ENCODE measurements around the gene TTLL12.

- TF ChIP-seq CTCF (IDR thresholded peaks at IDR 0.05) = no peak
- TF ChIP-seq POLR2A (IDR thresholded peaks at IDR 0.05) = no peak
Observed at GRCh38 chr22:43209971-43210370, 23.0 kb upstream of the TTLL12 start.

Measured in tibial nerve (tissue), 3 donors.